Measurements from ENCODE around the gene GPR180.

Gene GPR180

GRCh38 chr13:94674609-94675348 lies 73.1 kb downstream of the GPR180 start:
- peaks cover 16% of the 10 kb centered on the region for H3K4me1 ChIP-seq (ENCODE audit: insufficient read depth, low read length)
- H3K27me3 ChIP-seq (ENCODE audit: insufficient read depth, low read length), result no peaks in the 10 kb centered on the region
- no peaks in the 10 kb centered on the region for H3K36me3 ChIP-seq (ENCODE audit: insufficient read depth, low read depth, low read length)
- no peak overlapping the region for H3K27ac ChIP-seq (ENCODE audit: low read length)
- no peak overlapping the region for H3K9ac ChIP-seq (ENCODE audit: low read depth, low read length)
- no peak overlapping the region for H3K4me3 ChIP-seq (ENCODE audit: low read length)
- H3K9me3 ChIP-seq (ENCODE audit: insufficient read depth, low read depth, low read length), result no peaks in the 10 kb centered on the region

DNA sequence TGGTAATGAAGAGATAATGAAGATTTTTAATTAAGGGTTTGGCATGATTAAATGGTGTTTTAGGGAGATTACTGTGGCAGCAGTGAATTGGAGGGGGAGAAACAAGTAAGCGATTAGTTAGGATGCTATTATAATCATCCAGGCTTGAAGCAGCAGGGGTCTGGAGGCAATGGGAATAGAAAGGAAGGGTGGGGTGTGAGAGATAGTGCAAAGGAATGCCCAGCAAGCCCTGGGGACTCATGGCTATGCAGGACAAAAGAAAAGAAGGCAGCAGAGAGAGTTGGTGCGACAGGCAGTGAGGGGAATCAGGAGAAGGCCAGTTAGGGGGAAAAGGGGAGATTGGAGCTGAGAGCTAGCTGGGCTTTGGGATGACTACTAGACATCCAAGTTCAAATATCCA lies 76.1 kb downstream of the GPR180 start:
- Histone ChIP-seq H3K9me3 (ENCODE audit: insufficient read depth, low read depth, low read length) (no peaks in the 10 kb centered on the region), H3K4me3 (ENCODE audit: low read length) (no peak overlapping the region), H3K9ac (ENCODE audit: low read depth, low read length) (no peak overlapping the region), H3K36me3 (ENCODE audit: insufficient read depth, low read depth, low read length) (no peaks in the 10 kb centered on the region), H3K27me3 (ENCODE audit: insufficient read depth, low read length) (no peaks in the 10 kb centered on the region), H3K4me1 (ENCODE audit: insufficient read depth, low read length) (peaks cover 16% of the 10 kb centered on the region), H3K27ac (ENCODE audit: low read length) (no peak overlapping the region)

GRCh38 chr13:94678845-94679244 lies 77.2 kb downstream of the GPR180 start:
- H3K36me3 ChIP-seq (ENCODE audit: insufficient read depth, low read depth, low read length), result no peaks in the 10 kb centered on the region
- no peak overlapping the region for H3K4me3 ChIP-seq (ENCODE audit: low read length)
- H3K27ac ChIP-seq (ENCODE audit: low read length), result no peak overlapping the region
- no peaks in the 10 kb centered on the region for H3K9me3 ChIP-seq (ENCODE audit: insufficient read depth, low read depth, low read length)
- no peaks in the 10 kb centered on the region for H3K27me3 ChIP-seq (ENCODE audit: insufficient read depth, low read length)
- H3K9ac ChIP-seq (ENCODE audit: low read depth, low read length), result no peak overlapping the region
- peaks cover 15% of the 10 kb centered on the region for H3K4me1 ChIP-seq (ENCODE audit: insufficient read depth, low read length)

DNA sequence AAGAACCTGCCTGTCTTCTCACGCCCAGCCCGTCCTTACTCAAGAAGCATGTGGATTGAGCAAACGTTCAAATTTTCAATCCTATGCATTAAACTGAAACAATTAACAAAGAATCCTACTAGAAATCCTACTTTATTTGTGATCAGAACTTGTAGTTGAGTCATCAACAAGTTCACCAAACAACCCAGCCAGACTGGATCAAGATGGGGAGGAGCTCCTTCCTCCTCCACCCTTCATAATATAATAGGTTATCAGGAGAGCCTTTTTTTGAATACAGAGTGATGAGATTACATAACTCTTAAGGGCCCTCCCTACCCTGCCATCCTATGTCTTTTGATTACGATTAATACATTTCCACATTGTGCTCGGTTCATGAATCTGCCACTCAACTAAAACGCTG lies 78.0 kb downstream of the GPR180 start:
- Histone ChIP-seq H3K36me3 (ENCODE audit: insufficient read depth, low read depth, low read length) (no peaks in the 10 kb centered on the region), H3K4me3 (ENCODE audit: low read length) (no peak overlapping the region)

GRCh38 chr13:94682229-94682628 lies 80.6 kb downstream of the GPR180 start:
- Histone ChIP-seq H3K9ac (ENCODE audit: low read depth, low read length) (no peak overlapping the region), H3K4me1 (ENCODE audit: insufficient read depth, low read length) (peaks cover 7% of the 10 kb centered on the region; the same call in 1 of the 2 replicates), H3K36me3 (ENCODE audit: insufficient read depth, low read depth, low read length) (no peaks in the 10 kb centered on the region), H3K9me3 (ENCODE audit: insufficient read depth, low read depth, low read length) (no peaks in the 10 kb centered on the region), H3K27me3 (ENCODE audit: insufficient read depth, low read length) (no peaks in the 10 kb centered on the region), H3K4me3 (ENCODE audit: low read length) (no peak overlapping the region), H3K27ac (ENCODE audit: low read length) (no peak overlapping the region)

More for the DNA sequence above, 78.0 kb downstream of the GPR180 start:
- H3K9me3 ChIP-seq (ENCODE audit: insufficient read depth, low read depth, low read length), result no peaks in the 10 kb centered on the region
- H3K27me3 ChIP-seq (ENCODE audit: insufficient read depth, low read length), result no peaks in the 10 kb centered on the region
- H3K4me1 ChIP-seq (ENCODE audit: insufficient read depth, low read length), result peaks cover 7% of the 10 kb centered on the region
- H3K27ac ChIP-seq (ENCODE audit: low read length), result no peak overlapping the region
- H3K9ac ChIP-seq (ENCODE audit: low read depth, low read length), result no peak overlapping the region

DNA sequence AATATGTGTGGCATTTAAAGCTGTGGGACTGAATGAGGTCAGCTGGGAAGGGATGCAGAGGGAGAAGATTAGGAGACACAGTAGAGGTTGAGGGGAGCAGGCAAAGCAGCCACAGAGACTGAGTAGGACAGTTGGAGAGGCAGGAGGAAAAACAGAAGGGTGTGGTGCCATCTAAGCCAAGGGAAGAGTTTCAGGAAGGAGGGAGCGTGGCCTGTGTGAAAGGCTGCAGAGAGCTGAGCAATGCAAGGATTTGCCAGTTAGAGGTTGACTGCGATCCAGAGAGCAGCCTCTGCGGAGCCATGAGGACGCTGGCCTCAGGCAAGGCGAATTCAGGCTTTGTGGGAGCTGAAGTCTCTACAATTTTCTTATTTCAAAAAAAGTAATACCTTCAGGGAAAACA lies 81.8 kb downstream of the GPR180 start:
- Histone ChIP-seq H3K4me1 (ENCODE audit: insufficient read depth, low read length) (0 out of 2 replicates have a peak, but pooled peaks cover 2% of the 10 kb centered on the region), H3K27me3 (ENCODE audit: insufficient read depth, low read length) (no peaks in the 10 kb centered on the region), H3K9ac (ENCODE audit: low read depth, low read length) (no peak overlapping the region), H3K9me3 (ENCODE audit: insufficient read depth, low read depth, low read length) (no peaks in the 10 kb centered on the region), H3K4me3 (ENCODE audit: low read length) (no peak overlapping the region), H3K36me3 (ENCODE audit: insufficient read depth, low read depth, low read length) (no peaks in the 10 kb centered on the region), H3K27ac (ENCODE audit: low read length) (no peak overlapping the region)

Measured in iPS-20b (cell line).